H1 (cell line): ENCODE measurements around the gene SPDYC. TPM values are rescaled to one million over a fixed set of nuclear protein-coding genes. Genes with fewer than 3 reads are reported as not detected.

Experiments used
- CTCF ChIA-PET: fragments of 300-600 bp; sonication (Branson Sonifier 250); formaldehyde crosslinking; loops from one replicate; lab custom pipeline; 2021; ENCODE audit not compliant: partially characterized antibody; lab: Charles Lee
- POLR2A ChIA-PET: fragments of 300-600 bp; sonication (Branson Sonifier 250); formaldehyde crosslinking; loops from one replicate; lab custom pipeline; 2021; ENCODE audit warnings: inconsistent platforms; ENCODE audit not compliant: partially characterized antibody; lab: Charles Lee
- DNase-seq, 2 experiments: peaks; one replicate each; pipeline versions ENCODE4 v3.0.0 to v3.0.0-alpha.2; 2010 to 2022; ENCODE audit warnings: low spot score in 2 of 2, low read depth in 1 of 2, mixed read lengths in 1 of 2
- FAIRE-seq: peaks from 2 replicates; lab custom pipeline; 2011; peaks lifted over from hg19 to GRCh38; lab: Jason Lieb, UNC
- H2AFZ ChIP-seq: 2 replicates; pipeline ENCODE4 v1.8.1; 2012; ENCODE audit warnings: low read length, inconsistent platforms
- H2AK5ac ChIP-seq: 2 replicates; pipeline ENCODE4 v1.6.1; 2013; ENCODE audit warnings: low read depth, low read length
- H2BK120ac ChIP-seq: replicated peaks from 2 replicates; pipeline ENCODE3; 2013; ENCODE audit warnings: low read depth, low read length, inconsistent platforms
- H2BK12ac ChIP-seq: 2 replicates; pipeline ENCODE4 v1.6.1; 2013; ENCODE audit warnings: low read depth, low read length
- H2BK15ac ChIP-seq: 2 replicates; pipeline ENCODE4 v1.6.1; 2013; ENCODE audit warnings: low read length
- H2BK20ac ChIP-seq: 2 replicates; pipeline ENCODE4 v1.6.1; 2013; ENCODE audit warnings: low read length
- H2BK5ac ChIP-seq: 2 replicates; pipeline ENCODE4 v1.6.1; 2013; ENCODE audit warnings: low read depth, low read length
- H3K14ac ChIP-seq: 2 replicates; pipeline ENCODE4 v1.6.1; 2013; ENCODE audit warnings: inconsistent platforms; ENCODE audit not compliant: insufficient read length
- H3K18ac ChIP-seq: 2 replicates; pipeline ENCODE4 v1.6.1; 2013; ENCODE audit warnings: low read length; ENCODE audit errors: extremely low read depth
- H3K23ac ChIP-seq: 2 replicates; pipeline ENCODE4 v1.6.1; 2013; ENCODE audit warnings: inconsistent platforms; ENCODE audit not compliant: insufficient read length
- H3K23me2 ChIP-seq: 2 replicates; pipeline ENCODE4 v1.6.1; 2013; ENCODE audit warnings: low read depth, low read length
- H3K27ac ChIP-seq: 2 replicates; pipeline ENCODE4 v1.6.1; 2011; ENCODE audit warnings: low read depth, low read length, inconsistent platforms
- H3K27me3 ChIP-seq, 4 experiments: replicated peaks in 1 of 4; 1 replicate in 1 of 4; 2 replicates in 3 of 4; pipeline versions ENCODE4 v1.6.1 to v1.8.1; 2011 to 2013; ENCODE audit warnings: low read length in 3 of 4, mild to moderate bottlenecking in 3 of 4, inconsistent platforms in 2 of 4, mixed read lengths in 2 of 4, moderate library complexity in 1 of 4; ENCODE audit not compliant: control insufficient read depth in 3 of 4, insufficient read depth in 3 of 4; ENCODE audit errors: extremely low read depth in 1 of 4
- H3K36me3 ChIP-seq, 4 experiments: 2 replicates each; pipeline versions ENCODE4 v1.6.1 to v1.8.1; 2011 to 2013; ENCODE audit warnings: mild to moderate bottlenecking in 4 of 4, low read length in 3 of 4, moderate library complexity in 2 of 4, control low read depth in 1 of 4, inconsistent platforms in 1 of 4; ENCODE audit not compliant: insufficient read depth in 4 of 4, control insufficient read depth in 2 of 4
- H3K4ac ChIP-seq: replicated peaks from 2 replicates; pipeline ENCODE3; 2013; ENCODE audit warnings: low read length, low read depth, mixed read lengths, inconsistent platforms; ENCODE audit not compliant: insufficient read length
- H3K4me1 ChIP-seq, 4 experiments: replicated peaks in 1 of 4; 1 replicate in 1 of 4; 2 replicates in 3 of 4; pipeline versions ENCODE4 v1.6.1 to v1.8.1; 2011 to 2013; ENCODE audit warnings: low read length in 3 of 4, inconsistent platforms in 2 of 4, mixed read lengths in 1 of 4; ENCODE audit not compliant: insufficient read depth in 4 of 4, control insufficient read depth in 3 of 4
- H3K4me2 ChIP-seq, 2 experiments: 2 replicates each; pipeline versions ENCODE4 v1.6.1 to v1.8.1; 2011 to 2013; ENCODE audit warnings: low read depth in 2 of 2, low read length in 2 of 2, control low read depth in 1 of 2, inconsistent platforms in 1 of 2, mild to moderate bottlenecking in 1 of 2; ENCODE audit not compliant: insufficient read depth in 1 of 2
- H3K4me3 ChIP-seq, 4 experiments: fragments of 200-600, 300-600 bp in 1 of 4; sonication (generic), shearing (Covaris generic), sonication (Bioruptor Twin) in 1 of 4; 2 replicates each; pipeline versions ENCODE4 v1.5.1 to v1.8.1; 2011 to 2016; ENCODE audit warnings: low read length in 4 of 4, low read depth in 3 of 4, control low read depth in 2 of 4, inconsistent platforms in 2 of 4, mild to moderate bottlenecking in 2 of 4, mixed read lengths in 1 of 4, moderate library complexity in 1 of 4; ENCODE audit not compliant: insufficient read depth in 2 of 4; ENCODE audit errors: extremely low read depth in 1 of 4
- H3K56ac ChIP-seq: replicated peaks from 2 replicates; pipeline ENCODE3; 2013; ENCODE audit warnings: low read depth, mild to moderate bottlenecking, mixed read lengths, low read length, inconsistent platforms; ENCODE audit not compliant: insufficient read length
- H3K79me1 ChIP-seq: 2 replicates; pipeline ENCODE4 v1.6.1; 2013; ENCODE audit warnings: low read depth, low read length, control low read depth
- H3K79me2 ChIP-seq, 2 experiments: 2 replicates each; pipeline versions ENCODE4 v1.6.1 to v1.8.1; 2012 to 2013; ENCODE audit warnings: low read length in 2 of 2, mild to moderate bottlenecking in 2 of 2, inconsistent platforms in 1 of 2; ENCODE audit not compliant: insufficient read depth in 2 of 2, control insufficient read depth in 1 of 2
- H3K9ac ChIP-seq, 4 experiments: replicated peaks in 1 of 4; 1 replicate in 1 of 4; 2 replicates in 3 of 4; pipeline versions ENCODE4 v1.6.1 to v1.8.1; 2011 to 2013; ENCODE audit warnings: low read depth in 3 of 4, low read length in 3 of 4, control low read depth in 2 of 4, mild to moderate bottlenecking in 2 of 4, moderate library complexity in 2 of 4, inconsistent platforms in 1 of 4; ENCODE audit errors: extremely low read depth in 1 of 4
- H3K9me3 ChIP-seq, 2 experiments: 2 replicates each; pipeline versions ENCODE4 v1.6.1 to v1.8.1; 2012 to 2013; ENCODE audit warnings: mild to moderate bottlenecking in 2 of 2, moderate library complexity in 2 of 2, control low read depth in 1 of 2, inconsistent platforms in 1 of 2, low read depth in 1 of 2, low read length in 1 of 2, mixed read lengths in 1 of 2; ENCODE audit not compliant: insufficient read depth in 2 of 2
- H4K20me1 ChIP-seq, 2 experiments: replicated peaks in 1 of 2; 2 replicates each; pipeline versions ENCODE3 to v1.8.1; 2011 to 2013; ENCODE audit warnings: inconsistent platforms in 2 of 2, low read length in 2 of 2, mild to moderate bottlenecking in 1 of 2; ENCODE audit not compliant: insufficient read depth in 2 of 2, control insufficient read depth in 1 of 2
- H4K5ac ChIP-seq: 2 replicates; pipeline ENCODE4 v1.6.1; 2013; ENCODE audit warnings: low read length, low read depth, mixed read lengths, inconsistent platforms; ENCODE audit not compliant: insufficient read length
- H4K8ac ChIP-seq: 2 replicates; pipeline ENCODE4 v1.8.0; 2013; ENCODE audit warnings: mild to moderate bottlenecking, moderate library complexity, low read length, inconsistent platforms; ENCODE audit not compliant: insufficient read depth; ENCODE audit errors: extremely low read depth
- H4K91ac ChIP-seq: replicated peaks from 2 replicates; pipeline ENCODE3; 2013; ENCODE audit warnings: low read length, mixed read lengths, inconsistent platforms; ENCODE audit not compliant: insufficient read length
- WGBS, 2 experiments: shearing (Covaris generic) in 1 of 2; methylation state at CpG; one replicate each; pipeline versions ENCODE4 v1.1.6 to v1.1.7; 2013 to 2015; ENCODE audit warnings: low lambda C conversion rate in 2 of 2, mixed read lengths in 2 of 2, inconsistent platforms in 1 of 2, low coverage in 1 of 2, missing lambda C conversion rate in 1 of 2; ENCODE audit not compliant: insufficient replicate concordance in 2 of 2, insufficient coverage in 1 of 2, insufficient read length in 1 of 2; ENCODE audit errors: extremely low coverage in 1 of 2, missing lambda C conversion rate in 1 of 2; 5-methylcytosine and 5-hydroxymethylcytosine counted together
- polyA plus RNA-seq, 7 experiments: library from polyadenylated mRNA; depleted of rRNA in 3 of 7; stranded (reverse) in 5 of 7; unstranded in 2 of 7; fragments of >200 nt in 5 of 7; fragments of 200-250 nt in 2 of 7; gene quantifications; 1 replicate in 5 of 7; 2 replicates in 1 of 7; 4 replicates in 1 of 7; pipeline versions ENCODE4 v1.2.1 to v1.2.3, GENCODE V29; 2011 to 2013; ENCODE audit warnings: missing spikeins in 2 of 7, mixed read lengths in 2 of 7
- total RNA-seq: library from RNA; stranded (reverse); fragmentation: NEBNext Ultra II Directional; extraction: Animal tissue kit (Norgen Biotek cat#: 25700); gene quantifications from 2 replicates; pipeline ENCODE4 v1.2.1, GENCODE V29; 2021
- TF ChIP-seq, protein P1 (sequence below): IDR thresholded peaks from 2 replicates; pipeline ENCODE4 v1.6.1; 2012; ENCODE audit warnings: inconsistent platforms

SPDYC gene
- total and polyA plus RNA-seq, 2 of the 8 experiments (the other 6 are each of a cell fraction or from before 2014, with no cell fraction given): 0.15 TPM; not detected in 1

DNA sequence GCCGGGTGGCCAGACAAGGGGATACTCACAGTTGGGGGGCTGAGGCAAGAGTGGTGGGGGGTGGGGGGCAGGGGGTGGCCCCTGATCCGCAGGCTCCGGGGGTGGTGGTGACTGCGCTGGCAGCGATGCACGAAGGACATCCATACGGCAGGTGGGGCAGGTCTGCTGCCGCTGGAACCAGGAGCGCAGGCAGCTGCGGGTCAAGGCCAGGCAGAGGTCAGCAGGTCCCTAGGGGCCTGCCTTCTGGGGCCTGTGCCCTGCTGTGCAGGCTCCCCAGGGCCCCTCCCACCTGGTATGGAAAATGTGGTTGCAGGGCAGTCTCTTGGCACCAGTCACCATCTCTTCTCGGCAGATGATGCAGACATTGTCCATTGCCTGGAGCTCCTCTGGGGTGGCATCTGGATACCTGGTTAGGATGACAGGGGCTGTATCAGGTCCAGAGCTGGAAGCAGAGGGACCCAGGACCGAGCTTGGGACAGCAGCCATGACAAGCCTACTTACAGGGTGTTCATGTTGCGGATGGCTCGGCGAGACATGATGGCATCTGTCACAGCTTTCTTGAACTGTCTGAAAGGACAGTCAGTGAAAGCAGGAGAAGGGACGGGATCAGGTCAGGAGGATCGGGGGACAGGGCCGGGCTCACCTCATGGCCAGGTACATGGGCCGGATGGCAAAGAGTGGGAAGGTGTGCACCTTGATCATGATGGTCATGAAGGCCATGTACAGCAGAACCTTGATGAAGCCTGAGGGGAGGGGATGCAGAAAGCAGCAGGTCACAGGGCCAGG lies 39.2 kb upstream of the SPDYC start:
- 90% methylated on average over 10 of the region's 19 CpGs; no CpG with 5 or more reads in 1 of the 2 experiments for WGBS, 2 experiments
- no peak overlapping the region for H3K4me2 ChIP-seq
- H3K9ac ChIP-seq: no peak overlapping the region
- POLR2A ChIA-PET: interaction anchor here (1.0 to 15.8 kb wide), 4 partner anchors 14 to 38 kb away, joined by 3 to 305 read pairs (median 8); partner anchors contain the start of genes FAU, MRPL49, TM7SF2 and ZNHIT2
- H4K91ac ChIP-seq: no peak overlapping the region
- no peak overlapping the region for H4K8ac ChIP-seq
- no peak overlapping the region for H3K27ac ChIP-seq
- H3K56ac ChIP-seq: no peak overlapping the region
- H2AK5ac ChIP-seq: no peak overlapping the region
- H4K20me1 ChIP-seq: peaks cover 0 to 16% of the 10 kb centered on the region in 2 experiments
- no peak overlapping the region for H3K18ac ChIP-seq
- no peaks in the 10 kb centered on the region for H3K9me3 ChIP-seq
- H3K27me3 ChIP-seq: no peaks in the 10 kb centered on the region
- H4K5ac ChIP-seq: no peak overlapping the region
- no peak overlapping the region for H2BK20ac ChIP-seq
- no peak overlapping the region for H3K23ac ChIP-seq
- H2BK5ac ChIP-seq: no peak overlapping the region
- H3K14ac ChIP-seq: no peak overlapping the region
- no peak overlapping the region for H3K4ac ChIP-seq
- peaks cover 0 to 15% of the 10 kb centered on the region in 2 experiments; a peak in 1 of 4 replicates for H3K79me2 ChIP-seq
- H3K79me1 ChIP-seq: peaks cover 3% of the 10 kb centered on the region; the same call in 1 of the 2 replicates
- no peak for FAIRE-seq
- H2BK12ac ChIP-seq: 0 out of 2 replicates have a peak overlapping the region, but pooled peaks have one; percentile 27
- H2BK120ac ChIP-seq: no peak overlapping the region
- no peak overlapping the region for H3K4me3 ChIP-seq
- no peak for DNase-seq
- H3K4me1 ChIP-seq: peaks cover 0 to 13% (median 7%) of the 10 kb centered on the region in 4 experiments; a peak in 6 of 7 replicates
- TF ChIP-seq, protein P1, sequence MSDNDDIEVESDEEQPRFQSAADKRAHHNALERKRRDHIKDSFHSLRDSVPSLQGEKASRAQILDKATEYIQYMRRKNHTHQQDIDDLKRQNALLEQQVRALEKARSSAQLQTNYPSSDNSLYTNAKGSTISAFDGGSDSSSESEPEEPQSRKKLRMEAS: no peak
- peaks cover 14% of the 10 kb centered on the region for H3K23me2 ChIP-seq
- H2BK15ac ChIP-seq: no peak overlapping the region
- CTCF ChIA-PET: interaction anchor here (1.0 to 9.5 kb wide), 8 partner anchors 9 to 77 kb away, joined by 3 to 71 read pairs (median 6); partner anchors contain the start of genes CAPN1, FAU, MRPL49 and TM7SF2
- H2AFZ ChIP-seq: no peak overlapping the region
- H3K36me3 ChIP-seq: peaks cover 18 to 53% (median 44%) of the 10 kb centered on the region in 4 experiments
